Activated naive CD8-positive, alpha-beta T cell treated with anti-CD3 and anti-CD28 coated beads, Interleukin-2, amount 50 U/mL, for 16 hours (primary cell): Measurements from ENCODE around the gene TNS1.
"Not testable (repeated sequence)": the region's sequence is repeated elsewhere in the genome, so short reads cannot be mapped to it uniquely, and the experiment has no call there.

Experiments used
- DNase-seq: peaks from one replicate; pipeline ENCODE4 v3.0.0-alpha.2; 2020; ENCODE audit warnings: low read depth, low spot score

TNS1 gene

GRCh38 chr2:217817466-217818292 is 185.1 kb downstream of the TNS1 start:
- no peak for DNase-seq

DNA sequence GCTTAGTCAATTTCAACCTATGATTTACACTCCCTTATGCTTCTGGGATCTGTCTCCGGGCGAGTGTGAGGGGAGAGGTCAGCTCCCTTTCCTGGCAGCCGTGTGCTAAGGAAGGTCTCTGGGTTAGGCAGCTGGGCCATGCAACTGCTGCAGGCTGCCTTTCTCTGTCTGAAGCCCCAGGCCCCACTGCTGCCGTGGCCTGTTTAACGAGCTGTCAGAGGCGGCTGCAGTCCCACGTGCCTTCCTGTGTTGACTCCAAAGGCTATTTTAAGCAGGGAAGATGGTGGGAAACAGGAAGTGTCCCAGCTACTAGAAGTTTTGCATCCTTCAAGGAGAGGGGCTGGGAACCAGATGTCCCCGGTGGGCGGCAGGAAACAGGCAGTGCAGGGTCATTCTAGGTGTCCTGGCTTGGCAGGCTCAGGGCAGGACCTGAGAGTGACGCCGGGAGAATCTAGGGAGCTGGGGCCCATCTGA is 186.4 kb downstream of the TNS1 start:
- no peak for DNase-seq

GRCh38 chr2:217813828-217814227 is 189.0 kb downstream of the TNS1 start:
- no peak for DNase-seq

DNA sequence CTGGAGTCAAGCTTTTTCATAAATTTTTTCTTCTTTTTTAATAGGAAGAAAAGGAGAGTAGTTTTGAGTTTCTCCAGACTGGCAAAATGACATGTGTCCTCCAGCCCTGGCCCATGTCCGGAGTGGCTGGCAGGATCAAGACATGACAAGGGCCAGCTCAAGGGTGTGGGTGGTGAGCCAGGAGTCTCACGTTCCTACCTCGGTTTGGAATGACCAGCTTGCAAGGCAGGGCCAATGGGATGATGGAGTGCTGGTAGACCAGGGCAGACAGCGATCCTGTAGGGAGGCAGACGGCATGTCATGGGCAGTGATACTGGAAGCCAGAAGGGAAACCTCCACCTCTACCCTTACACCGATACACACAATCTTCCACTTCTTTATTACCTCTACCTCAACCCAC is 190.6 kb downstream of the TNS1 start:
- DNase-seq, result no peak

DNA sequence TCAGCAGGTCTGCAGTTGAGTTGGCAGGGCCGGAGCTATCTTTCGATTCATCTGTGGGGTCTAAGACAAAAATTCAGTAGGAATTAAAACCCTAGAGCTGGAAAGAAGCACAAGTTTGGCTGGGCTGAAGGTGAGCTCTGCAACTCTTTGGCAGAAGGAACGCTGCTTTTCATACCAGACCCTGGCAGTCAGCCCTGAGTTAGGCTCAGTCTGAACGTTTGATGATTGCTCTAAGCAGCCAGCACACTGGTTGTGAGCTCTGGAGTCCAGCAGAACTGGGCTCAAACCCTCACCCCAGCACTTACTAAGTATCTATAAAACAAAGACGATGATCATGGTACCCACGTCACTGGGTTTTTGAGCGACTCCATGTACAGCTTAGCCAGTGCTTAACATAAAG is 192.5 kb downstream of the TNS1 start:
- DNase-seq, result no peak

GRCh38 chr2:217809736-217810135 is 193.1 kb downstream of the TNS1 start:
- DNase-seq, result no peak

- DNase-seq, result not testable (repeated sequence)
Observed at GRCh38 chr2:217808967-217809366, 193.8 kb downstream of the TNS1 start.

- DNase-seq, result no peak
Observed at GRCh38 chr2:217808326-217808725, 194.5 kb downstream of the TNS1 start.

GRCh38 chr2:217807753-217808152 is 195.0 kb downstream of the TNS1 start:
- DNase-seq, result no peak

DNA sequence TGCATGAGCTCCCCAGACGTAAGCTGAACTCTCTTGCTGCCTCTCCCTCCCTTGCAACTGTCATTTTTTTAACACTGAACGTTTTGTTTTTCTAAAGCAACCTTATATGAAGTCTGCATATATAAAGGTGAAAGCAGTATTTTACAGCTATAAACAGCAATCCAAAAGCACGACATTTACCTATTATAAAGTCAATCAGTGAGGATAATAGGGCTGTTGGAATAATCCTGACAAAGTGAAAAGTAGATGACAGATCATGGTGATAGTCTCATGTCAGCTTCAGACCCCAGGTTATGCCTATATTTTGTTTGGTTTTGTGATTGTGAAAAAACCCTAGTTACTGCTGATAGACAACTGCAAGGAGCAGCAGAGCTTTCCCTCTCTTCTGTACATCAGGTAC is 195.8 kb downstream of the TNS1 start:
- no peak for DNase-seq

DNA sequence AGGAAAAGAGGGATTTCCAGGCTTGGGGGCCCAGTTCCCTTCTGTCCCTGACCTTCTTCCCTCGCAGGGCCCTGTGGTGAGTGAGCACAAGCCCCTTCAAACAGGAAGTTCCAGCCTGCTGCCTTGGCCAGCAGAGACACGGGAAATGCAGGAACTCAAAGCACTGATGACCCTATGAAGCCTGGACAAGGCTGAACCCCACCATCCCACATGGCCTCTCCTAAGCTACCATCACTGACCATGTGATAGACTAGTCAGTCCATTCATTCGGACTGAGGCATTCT is 196.4 kb downstream of the TNS1 start:
- DNase-seq, result no peak

DNA sequence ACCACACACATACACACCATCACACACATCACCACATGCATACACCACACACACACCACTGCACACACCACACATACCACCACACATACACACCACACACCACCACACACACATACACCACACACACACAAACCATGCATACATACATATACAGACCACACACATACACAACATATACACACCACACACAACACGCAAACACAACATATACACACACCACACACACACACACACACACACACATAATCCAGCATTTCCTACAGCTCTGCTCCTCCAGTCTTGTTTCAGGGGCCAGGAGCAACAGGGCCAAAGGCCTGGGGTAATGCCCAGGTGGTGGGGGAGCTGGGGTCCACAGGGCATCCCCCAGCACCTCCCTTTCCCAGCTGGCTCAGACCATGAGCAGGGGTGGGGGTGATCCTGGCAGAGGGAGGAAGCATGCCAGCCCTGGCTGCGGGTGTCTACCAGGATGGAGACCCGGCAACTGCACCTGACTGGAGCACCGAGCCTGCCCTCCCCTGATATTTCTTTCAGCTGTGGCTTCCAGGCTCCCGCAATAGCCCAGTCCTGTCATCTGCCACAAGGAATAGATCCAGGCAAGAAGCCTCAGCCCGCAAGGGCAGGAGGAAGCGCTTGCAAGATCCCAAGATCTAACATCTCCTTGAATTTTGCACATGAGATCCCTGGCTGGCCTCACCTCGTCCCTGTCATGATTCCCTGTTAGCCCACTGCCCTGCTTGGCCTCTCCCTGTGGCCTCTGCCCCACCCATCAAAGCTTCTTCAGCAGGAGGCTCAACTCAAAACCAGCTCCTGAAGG is 196.9 kb downstream of the TNS1 start:
- no peak for DNase-seq

DNA sequence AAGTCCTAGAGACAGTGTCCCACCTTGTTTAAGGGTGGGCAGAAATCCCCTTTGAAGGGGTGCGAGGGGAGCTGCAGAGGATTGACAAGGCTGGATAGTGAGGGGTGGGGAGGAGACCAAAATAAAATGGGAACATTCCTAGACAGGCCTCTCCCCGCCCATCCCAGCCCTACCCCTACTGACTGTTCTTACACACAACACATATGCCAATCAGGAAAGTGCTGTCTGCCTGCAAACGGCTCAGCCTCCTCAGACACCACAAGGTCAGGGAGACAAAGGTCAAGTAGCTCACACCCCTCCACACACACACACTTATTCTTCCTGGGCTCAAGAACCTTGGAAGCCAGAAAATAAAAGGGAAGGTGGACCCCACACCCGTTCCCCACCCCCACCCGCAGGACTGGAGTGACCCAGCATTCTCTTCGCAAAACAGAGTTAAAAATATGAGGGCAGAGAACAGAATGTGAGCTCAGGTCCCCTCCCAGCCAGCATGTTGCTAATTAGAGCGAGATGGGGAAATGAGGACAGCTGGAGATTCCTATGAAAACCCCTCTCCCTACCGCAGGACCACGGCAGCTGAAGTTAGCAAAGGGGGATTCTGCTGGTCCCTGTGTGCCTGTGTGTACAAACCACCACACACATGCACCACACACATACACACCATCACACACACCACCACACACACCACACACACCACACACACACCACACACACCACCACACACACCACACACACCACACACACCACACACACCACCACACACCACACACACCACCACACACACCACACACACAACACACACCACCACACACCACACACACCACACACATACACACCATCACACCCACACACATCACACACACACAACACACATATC is 197.8 kb downstream of the TNS1 start:
- DNase-seq, result no peak

- DNase-seq, result no peak
Observed at GRCh38 chr2:217804338-217804737, 198.5 kb downstream of the TNS1 start.

GRCh38 chr2:217803653-217803960 is 199.2 kb downstream of the TNS1 start:
- DNase-seq, result no peak

DNA sequence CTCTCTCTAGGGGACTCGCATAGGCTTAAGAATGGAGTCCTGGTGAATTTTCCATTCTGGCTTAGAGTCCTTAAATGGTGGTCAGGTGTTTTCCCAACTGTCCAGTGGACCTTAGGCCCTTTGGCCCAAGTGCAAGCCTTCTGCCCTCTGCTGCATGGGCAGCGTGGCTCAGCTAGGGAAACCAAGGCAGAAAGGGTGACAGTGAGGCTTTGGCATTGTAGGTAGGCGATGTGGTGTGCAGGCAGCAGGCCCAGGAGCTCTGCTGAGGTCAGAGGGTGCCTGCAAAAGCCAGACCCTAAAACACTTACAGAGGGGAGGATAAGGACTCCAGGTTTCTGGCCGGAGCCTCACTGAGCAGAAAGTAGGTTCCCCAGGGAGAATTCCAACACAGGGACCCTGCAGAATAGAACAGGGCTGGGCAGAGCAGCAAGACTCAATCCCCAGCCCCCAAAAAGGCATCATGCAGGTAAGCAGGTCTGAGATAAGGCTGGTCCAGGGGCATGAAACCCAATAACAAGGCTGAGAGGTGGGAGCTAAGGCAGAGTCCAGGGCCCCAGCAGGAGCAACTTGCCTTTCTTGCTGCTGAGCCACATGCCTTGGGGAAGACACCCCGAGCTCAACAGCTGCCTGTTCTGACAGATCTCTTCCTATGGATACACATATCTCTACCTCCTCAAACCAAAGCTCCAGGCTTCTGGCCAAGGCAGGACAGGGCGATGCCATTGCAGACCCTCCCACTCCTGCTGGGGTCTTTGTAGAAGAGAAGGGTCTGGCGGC is 199.7 kb downstream of the TNS1 start:
- no peak for DNase-seq

DNA sequence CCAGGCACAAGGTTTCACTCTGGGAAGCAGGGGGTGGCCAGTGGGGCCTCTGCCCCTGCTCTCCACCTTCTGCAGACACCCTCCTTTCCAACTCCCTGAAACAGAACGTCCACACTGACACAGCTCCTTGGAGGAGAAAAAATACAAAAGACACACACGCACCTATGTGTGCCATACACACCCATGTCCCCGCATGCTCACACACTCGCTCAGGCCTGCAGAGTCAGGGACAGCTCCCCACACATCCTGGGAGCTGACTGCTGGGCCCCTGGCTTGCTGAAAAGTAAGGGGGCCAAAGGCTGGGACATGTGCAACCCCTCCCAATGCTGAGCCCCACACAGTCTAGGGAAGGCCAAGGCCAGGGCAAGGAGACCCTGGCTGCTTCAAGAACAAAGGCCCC is 200.5 kb downstream of the TNS1 start:
- no peak for DNase-seq

DNA sequence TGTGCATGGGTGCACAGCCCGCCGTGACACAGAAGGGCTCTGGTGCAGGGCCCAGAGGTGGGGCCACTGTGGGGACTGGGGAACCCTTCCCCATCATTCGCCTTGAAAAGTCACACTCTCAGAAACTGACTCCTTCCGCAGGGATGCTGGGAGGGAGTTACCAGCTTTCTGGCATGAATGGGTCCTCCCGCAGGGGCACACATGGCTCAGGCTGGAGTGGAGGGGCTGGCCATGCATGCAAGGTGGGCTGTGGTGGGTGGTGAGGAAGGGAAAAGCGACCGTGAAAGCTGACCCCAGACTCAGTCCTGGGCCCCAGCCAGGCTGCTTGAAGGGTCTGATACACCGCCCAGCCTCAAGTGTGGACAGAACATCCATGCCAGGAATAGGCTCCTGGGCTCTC is 201.1 kb downstream of the TNS1 start:
- no peak for DNase-seq

DNA sequence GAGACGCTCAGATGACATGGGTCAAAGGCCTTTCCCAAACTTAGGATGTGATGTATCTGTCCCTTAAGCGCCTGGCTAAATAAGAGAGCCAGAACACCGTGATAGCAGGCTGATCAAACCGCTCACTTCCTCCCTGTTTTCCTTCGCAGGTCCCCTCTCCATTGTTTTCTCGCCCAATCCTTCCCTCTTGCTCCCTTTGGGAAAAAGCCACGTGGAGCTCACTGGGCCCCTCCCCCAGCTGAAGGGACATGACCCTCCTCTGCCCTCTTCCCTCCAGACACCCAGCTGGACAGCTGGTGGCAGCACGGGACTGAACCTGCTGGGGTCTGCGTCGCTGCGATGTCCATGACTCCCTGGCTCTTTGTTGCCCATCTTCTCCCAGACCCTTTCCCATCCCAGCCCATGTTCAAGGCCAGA is 201.7 kb downstream of the TNS1 start:
- DNase-seq, result no peak

- no peak for DNase-seq
Observed at GRCh38 chr2:217800433-217801114, 202.2 kb downstream of the TNS1 start.
